Caki2 (cell line): Measurements from ENCODE around the gene KIF27. TPM values are rescaled to one million over a fixed set of nuclear protein-coding genes. Genes with fewer than 3 reads are reported as not detected.
"Not testable (repeated sequence)": the region's sequence is repeated elsewhere in the genome, so short reads cannot be mapped to it uniquely, and the experiment has no call there.

Source experiments
- DNase-seq: peaks from one replicate; pipeline ENCODE4 v3.0.0-alpha.2; 2015; ENCODE audit warnings: low read depth
- in situ Hi-C: cut with HindIII; loops from 2 replicates; pipeline ENCODE4 v1.10.0; 2016; ENCODE audit warnings: low sequenced_read_pairs, low pct_unique_long_range_greater_than_20kb, mixed read lengths
- total RNA-seq: library from RNA; depleted of rRNA; stranded (reverse); fragments of >200 nt; shearing (Covaris generic); gene quantifications from 2 replicates; pipeline ENCODE4 v1.2.3, GENCODE V29; 2014; ENCODE audit warnings: low replicate concordance; rRNA removed

Gene KIF27
- total RNA-seq, 1 experiment from 2014 or later = 4.8 TPM

DNA sequence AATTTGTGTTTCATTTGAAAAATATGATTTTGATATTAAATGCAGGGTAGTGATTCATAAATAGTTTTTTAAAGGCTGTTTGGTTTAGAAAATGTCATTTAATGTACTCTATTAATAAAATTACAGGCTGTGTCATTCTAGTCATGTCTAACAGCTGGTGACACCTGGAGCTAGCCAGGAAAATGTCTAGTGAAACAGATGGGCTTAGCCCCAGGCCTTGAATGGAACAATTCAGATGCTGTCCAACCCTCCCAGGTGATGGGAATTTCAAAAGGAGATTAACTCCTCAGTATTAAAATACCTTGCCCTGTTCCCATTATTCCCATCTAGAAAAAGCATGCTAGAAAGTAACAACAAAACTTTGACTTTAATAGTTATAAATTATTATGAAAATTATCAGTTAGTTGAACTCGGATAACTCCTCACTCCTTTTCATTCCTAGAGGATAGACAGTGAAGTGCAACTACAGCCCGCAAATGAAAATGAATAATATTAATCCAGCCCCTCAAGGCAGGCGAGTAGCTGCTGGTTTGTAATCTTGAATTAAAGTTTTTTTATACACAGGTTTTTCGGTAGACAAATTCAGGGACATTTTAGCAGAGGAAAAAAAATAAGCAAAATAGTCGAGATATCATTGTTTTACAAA, 90.7 kb downstream of the KIF27 start:
- in situ Hi-C loops, DNase-seq: not testable (repeated sequence)

DNA sequence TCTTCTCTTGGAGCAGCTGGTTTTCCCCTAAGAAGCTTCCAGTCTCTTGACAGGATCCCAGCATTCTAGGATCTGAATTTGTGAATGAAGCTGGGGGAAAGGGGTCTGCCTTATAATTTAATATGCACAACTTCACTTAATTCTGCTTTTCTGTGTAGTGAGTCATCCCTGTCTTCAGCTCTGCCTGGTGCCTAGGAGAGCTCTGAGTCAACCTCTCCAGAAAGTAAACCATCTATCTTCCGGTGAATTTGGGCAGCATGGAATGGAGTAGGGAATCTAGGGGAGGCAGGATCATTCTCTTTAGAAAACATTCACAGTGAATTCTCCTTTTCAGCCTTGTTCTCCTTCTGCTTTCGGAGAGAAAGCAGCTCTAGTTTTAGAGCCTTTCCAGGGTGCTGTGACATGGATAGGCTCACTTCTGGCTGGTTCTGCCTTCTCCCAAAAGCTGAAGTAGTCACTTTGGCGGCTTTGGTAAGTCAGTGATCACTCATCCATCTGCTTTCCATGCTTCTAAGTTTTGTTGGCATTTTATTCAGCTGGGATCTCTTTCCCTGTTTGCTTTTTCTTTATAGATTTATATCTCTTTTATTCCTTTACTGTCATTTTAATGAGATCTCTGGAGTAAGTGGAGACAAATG, 96.1 kb downstream of the KIF27 start:
- in situ Hi-C loops = not testable (repeated sequence)

DNA sequence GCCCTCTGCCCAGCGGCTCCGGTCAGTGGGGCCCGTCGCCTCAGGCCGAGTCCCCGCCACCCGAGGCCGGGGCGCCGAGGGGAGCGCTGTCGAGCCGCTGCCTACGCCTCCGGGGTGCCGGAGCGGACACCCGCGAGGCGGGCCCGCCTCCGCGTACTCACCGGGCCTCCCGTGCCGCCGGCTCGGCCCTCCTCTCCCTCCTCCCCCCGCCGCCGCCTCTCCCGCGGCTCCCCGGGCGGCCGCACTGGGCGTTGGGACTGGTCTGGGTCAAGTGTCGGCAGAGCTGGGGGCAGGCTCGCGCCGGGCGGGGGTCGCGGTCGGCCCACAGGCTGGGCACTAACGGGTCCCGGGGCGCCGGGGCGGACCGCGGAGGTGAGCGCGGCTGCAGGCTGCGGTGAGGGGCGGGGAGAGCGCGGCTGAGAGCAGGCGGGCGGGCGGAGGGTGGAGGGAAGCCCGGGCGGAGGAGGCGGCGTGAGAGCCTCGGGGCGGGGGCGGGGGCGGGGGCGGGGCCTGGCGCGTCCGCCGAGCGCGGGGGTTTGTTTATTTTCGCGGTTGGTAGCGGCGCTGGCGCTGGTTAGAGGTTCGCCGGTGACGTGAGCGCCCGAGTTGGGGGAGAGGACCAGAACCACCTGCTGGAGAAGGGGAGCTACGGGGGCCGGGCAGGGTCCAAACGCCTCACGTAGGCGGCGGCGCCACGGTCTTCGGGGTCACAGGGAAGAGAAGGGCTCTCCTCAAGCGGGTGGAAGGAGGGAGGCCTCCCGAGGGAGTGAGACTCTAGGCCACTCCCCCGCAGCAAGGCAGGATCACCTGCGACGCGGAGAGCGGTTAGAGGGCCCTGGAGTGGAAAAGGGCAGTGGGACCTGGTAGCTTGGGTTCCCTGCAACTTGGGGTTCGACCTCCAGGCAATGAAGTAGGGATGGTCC, 103.6 kb downstream of the KIF27 start, which contains the start of gene GKAP1:
TSS of gene GKAP1 (minus strand) at position 414 of the 923 bp plus-strand sequence. CDS start 11,252 bp downstream, outside the sequence.
- in situ Hi-C loops = not testable (repeated sequence)
- DNase-seq = peak; percentile 64

More for the DNA sequence above, 96.1 kb downstream of the KIF27 start:
- not testable (repeated sequence) for DNase-seq

DNA sequence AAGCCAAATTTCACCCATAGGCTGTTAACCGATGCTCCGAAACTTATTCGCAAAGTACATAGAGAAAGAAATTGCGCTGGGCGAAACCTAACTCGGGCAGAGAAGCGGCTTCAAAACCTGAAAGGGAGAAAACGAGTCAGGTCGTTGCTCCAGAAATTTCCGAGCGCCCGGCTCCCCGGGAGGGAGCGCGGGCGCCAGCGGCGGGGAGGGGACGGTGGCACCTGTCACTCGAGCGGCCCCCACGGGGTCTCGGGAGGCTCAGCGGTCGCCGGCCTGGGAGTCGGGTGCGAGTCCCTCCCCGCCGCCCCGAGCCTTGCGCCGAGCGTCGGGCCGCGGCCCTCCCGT, 104.2 kb downstream of the KIF27 start:
- DNase-seq = peak; percentile 4
- in situ Hi-C loops = not testable (repeated sequence)

DNA sequence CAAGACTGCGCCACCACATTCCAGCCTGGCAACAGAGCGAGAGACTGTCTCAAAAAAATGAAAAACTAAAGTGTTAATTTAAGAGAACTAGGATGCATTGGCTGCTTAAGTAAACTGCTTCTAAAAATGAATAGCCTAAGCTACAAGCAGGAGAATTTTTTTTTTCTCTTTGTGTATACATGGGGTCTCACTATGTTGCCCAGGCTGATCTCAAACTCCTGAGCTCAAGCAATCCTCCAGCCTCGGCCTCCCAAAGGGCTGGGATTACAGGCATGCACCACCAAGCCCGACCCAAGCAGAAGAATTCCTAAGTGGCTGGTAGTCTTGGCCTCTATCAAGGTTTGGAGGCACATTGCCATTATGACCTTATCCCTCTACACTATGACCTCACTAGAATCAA, 106.1 kb downstream of the KIF27 start:
- in situ Hi-C loops, DNase-seq: not testable (repeated sequence)

DNA sequence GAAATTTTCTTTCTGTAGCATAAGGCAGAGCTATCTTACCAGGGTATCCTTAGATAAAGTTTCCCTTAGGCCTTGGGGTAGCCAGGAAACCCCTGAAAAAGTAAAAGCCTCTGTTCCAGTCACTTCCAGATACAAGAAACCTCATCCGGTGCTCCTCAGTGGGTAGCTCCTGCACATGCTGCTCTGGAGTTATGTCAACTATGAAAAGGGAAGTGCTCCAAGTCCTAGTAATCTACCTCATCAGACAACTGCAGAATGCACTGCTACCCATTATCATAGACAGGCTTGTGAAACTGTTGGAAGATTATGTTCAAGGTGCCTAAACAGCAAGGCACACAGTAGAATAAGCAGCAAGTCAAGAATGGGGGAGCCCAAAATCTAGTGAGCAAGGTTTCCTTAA, 112.0 kb downstream of the KIF27 start:
- in situ Hi-C loops, DNase-seq: not testable (repeated sequence)

DNA sequence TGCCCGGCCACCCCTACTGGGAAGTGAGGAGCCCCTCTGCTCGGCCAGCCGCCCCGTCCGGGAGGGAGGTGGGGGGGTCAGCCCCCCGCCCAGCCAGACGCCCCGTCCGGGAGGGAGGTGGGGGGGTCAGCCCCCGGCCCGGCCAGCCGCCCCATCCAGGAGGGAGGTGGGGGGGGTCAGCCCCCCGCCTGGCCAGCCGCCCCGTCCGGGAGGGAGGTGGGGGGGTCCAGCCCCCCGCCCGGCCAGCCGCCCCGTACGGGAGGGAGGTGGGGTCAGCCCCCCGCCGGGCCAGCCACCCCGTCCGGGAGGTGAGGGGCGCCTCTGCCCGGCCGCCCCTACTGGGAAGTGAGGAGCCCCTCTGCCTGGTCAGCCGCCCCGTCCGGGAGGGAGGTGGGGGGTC, 116.8 kb downstream of the KIF27 start:
- in situ Hi-C loops = not testable (repeated sequence)

DNA sequence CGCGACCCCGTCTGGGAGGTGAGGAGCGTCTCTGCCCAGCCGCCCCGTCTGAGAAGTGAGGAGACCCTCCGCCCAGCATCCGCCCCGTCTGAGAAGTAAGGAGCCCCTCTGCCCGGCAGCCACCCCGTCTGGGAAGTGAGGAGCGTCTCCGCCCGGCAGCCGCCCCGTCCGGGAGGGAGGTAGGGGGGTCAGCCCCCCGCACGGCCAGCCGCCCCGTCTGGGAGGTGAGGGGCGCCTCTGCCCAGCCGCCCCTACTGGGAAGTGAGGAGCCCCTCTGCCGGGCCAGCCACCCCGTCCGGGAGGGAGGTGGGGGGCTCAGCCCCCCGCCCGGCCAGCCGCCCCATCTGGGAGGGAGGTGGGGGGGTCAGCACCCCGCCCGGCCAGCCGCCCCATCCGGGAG, 117.3 kb downstream of the KIF27 start:
- DNase-seq, in situ Hi-C loops: not testable (repeated sequence)

More for the DNA sequence above, 116.8 kb downstream of the KIF27 start:
- DNase-seq = not testable (repeated sequence)

DNA sequence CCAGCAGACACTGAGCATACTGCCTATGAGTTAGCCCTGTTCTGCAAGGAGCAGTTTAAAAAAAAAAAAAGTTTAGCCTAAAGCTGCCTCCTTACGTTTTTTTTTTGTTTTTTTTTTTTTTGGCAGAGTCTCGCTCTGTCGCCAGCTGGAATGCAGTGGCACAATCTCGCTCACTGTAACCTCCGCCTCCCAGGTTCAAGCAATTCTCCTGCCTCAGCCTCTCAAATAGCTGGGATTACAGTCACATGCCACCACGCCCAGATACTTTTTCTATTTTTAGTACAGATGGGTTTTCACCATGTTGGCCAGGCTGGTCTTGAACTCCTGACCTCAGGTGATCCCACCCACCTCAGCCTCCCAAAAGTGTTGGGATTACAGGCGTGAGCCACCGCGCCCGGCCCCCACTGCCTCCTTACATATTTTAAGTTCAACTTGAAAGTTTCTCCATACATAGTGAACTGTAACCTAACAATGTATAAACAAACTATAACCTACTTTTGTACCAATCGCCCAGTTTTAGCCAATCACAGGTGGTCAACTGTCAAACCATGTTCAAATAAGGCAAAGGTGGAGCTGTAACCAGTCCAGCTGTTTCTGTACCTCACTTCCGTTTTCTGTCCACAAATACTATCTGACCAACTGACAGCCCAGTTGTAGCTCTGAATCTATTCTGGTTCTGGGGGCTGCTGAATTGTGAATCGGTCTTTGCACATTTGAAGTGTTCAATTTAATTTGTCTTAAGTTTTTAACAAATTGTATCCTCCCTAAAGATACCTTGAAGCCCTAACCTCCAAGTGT, 120.8 kb downstream of the KIF27 start:
- in situ Hi-C loops = no loop called here
- DNase-seq = no peak

DNA sequence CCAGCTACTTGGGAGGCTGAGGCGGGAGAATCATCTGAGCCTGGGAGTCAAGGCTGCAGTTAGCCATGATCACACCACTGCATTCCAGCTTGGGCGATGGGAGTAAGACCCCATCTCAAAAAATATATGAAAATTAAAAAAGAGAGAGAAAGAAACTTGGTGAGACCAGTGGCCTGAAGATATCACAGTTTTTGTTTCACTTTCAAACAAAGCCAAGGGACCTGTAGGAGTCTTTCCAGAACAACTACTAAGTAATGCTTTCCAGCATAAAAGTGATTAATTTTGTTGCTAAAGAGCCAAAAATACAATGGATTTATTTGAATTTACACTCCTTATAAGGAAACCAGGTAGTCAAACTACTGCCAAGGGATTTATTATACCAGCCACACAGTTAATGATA, 127.2 kb downstream of the KIF27 start:
- DNase-seq = no peak
- in situ Hi-C loops = no loop called here

DNA sequence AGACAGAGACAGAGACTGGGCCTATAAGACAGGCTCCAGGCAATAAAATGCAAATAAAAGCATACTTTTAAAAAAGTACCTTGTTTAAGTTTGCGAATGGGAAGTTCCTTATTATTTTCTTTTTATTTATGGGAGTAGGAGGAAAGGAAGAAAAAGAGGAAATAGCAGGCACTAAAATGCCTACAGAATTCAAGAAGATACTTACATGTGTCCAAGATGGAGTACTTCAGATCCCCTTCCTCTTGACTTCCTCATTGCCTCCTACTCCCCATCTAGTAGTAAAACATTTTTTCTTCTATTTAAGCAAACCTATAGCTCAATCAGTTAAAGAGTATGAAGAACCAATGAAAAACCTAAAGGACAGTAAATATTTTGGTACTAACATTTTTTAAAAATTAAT, 128.5 kb downstream of the KIF27 start:
- DNase-seq = no peak
- in situ Hi-C loops = no loop called here

Other genes with a start within 250 kb of the KIF27 start
- 54.8 and 75.0 TPM in 2 replicates for gene UBQLN1, start 213.5 kb downstream of the KIF27 start, total RNA-seq
- 0.14 and 0.27 TPM in 2 replicates for gene GKAP1, start 103.7 kb downstream of the KIF27 start, total RNA-seq
- 655 and 719 TPM in 2 replicates for gene HNRNPK, start 58.8 kb upstream of the KIF27 start, total RNA-seq
- 4.7 and 12.4 TPM in 2 replicates for gene RMI1, start 59.4 kb upstream of the KIF27 start, total RNA-seq